K562 (cell line): ENCODE results near the gene MVD. TPM values are rescaled to one million over a fixed set of nuclear protein-coding genes. Genes with fewer than 3 reads are reported as not detected.

ENCODE experiments used
- ATAC-seq: fragments of 200-7000 bp; cut with Tn5 transposase; 3 replicates; pipeline ENCODE4 v1.9.1; 2020; ENCODE audit warnings: moderate library complexity
- BruUV-seq: library from RNA; stranded (reverse); fragments of 400-500 nt; replicated peaks from 2 replicates; lab custom pipeline; 2021; lab: Mats Ljungman, UMichigan
- CTCF ChIA-PET: fragments of 300-600 bp; formaldehyde crosslinking; extraction: SDS; loops from one replicate; lab custom pipeline; 2021; ENCODE audit warnings: low intra/inter-chr PET ratio; lab: Yijun Ruan, JAX
- POLR2A ChIA-PET: fragments of 300-600, 350-650 bp; sonication (Branson Sonifier 250); formaldehyde crosslinking; extraction: SDS; loops from one replicate; lab custom pipeline; 2021; ENCODE audit warnings: antibody characterized with exemption, inconsistent platforms; lab: Yijun Ruan, JAX
- DNase-seq, 4 experiments: peaks; one replicate each; pipeline versions ENCODE4 v3.0.0 to v3.0.0-alpha.2; 2011 to 2018; ENCODE audit warnings: low spot score in 3 of 4, mixed read lengths in 3 of 4; ENCODE audit errors: extremely low read depth in 1 of 4
- FAIRE-seq: peaks from 2 replicates; lab custom pipeline; 2011; peaks lifted over from hg19 to GRCh38; lab: Jason Lieb, UNC
- H2AFZ ChIP-seq: 2 replicates; pipeline ENCODE4 v1.6.0; 2011; ENCODE audit warnings: low read depth, low read length, control low read depth, inconsistent platforms
- H3K27ac ChIP-seq: fragments of 200-600 bp; 3 replicates; pipeline ENCODE4 v1.8.0; 2011; ENCODE audit warnings: low read depth, mild to moderate bottlenecking, control low read depth, inconsistent platforms, low read length, moderate library complexity, mixed read lengths; ENCODE audit errors: extremely low read depth
- H3K27me3 ChIP-seq, 2 experiments: fragments of 300-600 bp in 1 of 2; 2 replicates in 1 of 2; 3 replicates in 1 of 2; pipeline versions ENCODE4 v1.6.0 to v1.8.0; 2011; ENCODE audit warnings: inconsistent platforms in 2 of 2, low read length in 2 of 2, mild to moderate bottlenecking in 1 of 2, mixed read lengths in 1 of 2, moderate library complexity in 1 of 2; ENCODE audit not compliant: control insufficient read depth in 2 of 2, insufficient read depth in 2 of 2
- H3K36me3 ChIP-seq: fragments of 300-600 bp; 3 replicates; pipeline ENCODE4 v1.8.0; 2011; ENCODE audit warnings: mild to moderate bottlenecking, low read length, inconsistent platforms; ENCODE audit not compliant: control insufficient read depth, insufficient read depth
- H3K4me1 ChIP-seq, 2 experiments: fragments of 200-600 bp in 1 of 2; replicated peaks in 1 of 2; 2 replicates in 1 of 2; 3 replicates in 1 of 2; pipeline versions ENCODE4 v1.5.1 to v1.8.0; 2011; ENCODE audit warnings: inconsistent platforms in 2 of 2, low read length in 2 of 2, mild to moderate bottlenecking in 1 of 2, mixed read lengths in 1 of 2, moderate library complexity in 1 of 2; ENCODE audit not compliant: control insufficient read depth in 2 of 2, insufficient read depth in 2 of 2
- H3K4me2 ChIP-seq: 2 replicates; pipeline ENCODE4 v1.6.1; 2011; ENCODE audit warnings: low read length, control low read depth, inconsistent platforms, mixed read lengths; ENCODE audit not compliant: insufficient read depth
- H3K4me3 ChIP-seq: fragments of 200-600 bp; sonication (generic), shearing (Covaris generic); 2 replicates; pipeline ENCODE4 v1.5.1; 2016; ENCODE audit warnings: control low read depth, inconsistent platforms
- H3K79me2 ChIP-seq: fragments of 200-600 bp; 3 replicates; pipeline ENCODE4 v1.8.0; 2011; ENCODE audit warnings: low read length, inconsistent platforms; ENCODE audit not compliant: control insufficient read depth, insufficient read depth
- H3K9ac ChIP-seq, 2 experiments: 2 replicates each; pipeline versions ENCODE4 v1.6.0 to v1.6.1; 2011; ENCODE audit warnings: low read depth in 2 of 2, low read length in 2 of 2, control low read depth in 1 of 2, inconsistent platforms in 1 of 2, mild to moderate bottlenecking in 1 of 2, mixed read lengths in 1 of 2; ENCODE audit not compliant: insufficient read depth in 1 of 2
- H3K9me1 ChIP-seq: one replicate; pipeline ENCODE4 v1.6.0; 2011; ENCODE audit warnings: inconsistent platforms, mild to moderate bottlenecking, low read length, moderate library complexity; ENCODE audit not compliant: control insufficient read depth, insufficient read depth
- H3K9me3 ChIP-seq: replicated peaks from 2 replicates; pipeline ENCODE4 v1.5.1; 2011; ENCODE audit warnings: low read depth, low read length, inconsistent platforms; ENCODE audit not compliant: control insufficient read depth, insufficient read depth
- H4K20me1 ChIP-seq: replicated peaks from 2 replicates; pipeline ENCODE4 v1.6.1; 2011; ENCODE audit warnings: low read length, inconsistent platforms, mixed read lengths; ENCODE audit not compliant: control insufficient read depth, insufficient read depth
- ADNP ChIP-seq: fragments of 200-800 bp; sonication (Bioruptor generic); IDR thresholded peaks from 2 replicates; pipeline ENCODE4 v1.6.1; 2016; ENCODE audit warnings: missing genetic modification characterization, missing compliant biosample characterization
- FOXP1 ChIP-seq: sonication (generic); formaldehyde crosslinking; IDR thresholded peaks from 2 replicates; pipeline ENCODE4 v1.8.0; 2022; ENCODE audit warnings: mild to moderate bottlenecking, missing genetic modification reagents
- JUND ChIP-seq, 2 experiments: IDR thresholded peaks; 2 replicates in 1 of 2; 3 replicates in 1 of 2; pipeline ENCODE4 v1.6.1; 2011; ENCODE audit warnings: borderline replicate concordance in 2 of 2, low read depth in 2 of 2, low read length in 2 of 2, improper control_type of control experiment in 1 of 2, missing biosample characterization in 1 of 2, missing genetic modification characterization in 1 of 2, missing genetic modification reagents in 1 of 2
- KAT8 ChIP-seq: fragments of 450-650 bp; IDR thresholded peaks from 2 replicates; pipeline ENCODE4 v1.6.1; 2016; ENCODE audit warnings: low read depth, mild to moderate bottlenecking
- PHB2 ChIP-seq: fragments of 450-650 bp; IDR thresholded peaks from 2 replicates; pipeline ENCODE4 v1.6.1; 2017; ENCODE audit warnings: low read depth
- RB1 ChIP-seq: fragments of 450-650 bp; IDR thresholded peaks from 2 replicates; pipeline ENCODE4 v1.6.1; 2017; ENCODE audit warnings: low read depth, mild to moderate bottlenecking
- ZNF24 ChIP-seq: fragments of 450-650 bp; IDR thresholded peaks from 2 replicates; pipeline ENCODE4 v1.6.1; 2016
- ZNF408 ChIP-seq: fragments of 250-450 bp; sonication (Bioruptor Pico); IDR thresholded peaks from 2 replicates; pipeline ENCODE4 v1.4.0; 2020; ENCODE audit warnings: low read depth, mild to moderate bottlenecking, moderate library complexity
- ZNF780A ChIP-seq: fragments of 250-450 bp; sonication (Bioruptor Pico); IDR thresholded peaks from 2 replicates; pipeline ENCODE4 v1.5.0; 2021; ENCODE audit warnings: mild to moderate bottlenecking
- WGBS: fragments of 100-300 bp; shearing (Covaris generic); methylation state at CpG from one replicate; pipeline ENCODE4 v1.1.6; 2016; ENCODE audit warnings: low coverage, mixed read lengths; ENCODE audit not compliant: insufficient coverage; ENCODE audit errors: missing lambda C conversion rate; 5-methylcytosine and 5-hydroxymethylcytosine counted together
- in situ Hi-C: fragments of 300-500 bp; cut with MboI; formaldehyde crosslinking; loops from 4 replicates; pipeline ENCODE4 v1.15.0; 2018; ENCODE audit warnings: inconsistent platforms, mixed read lengths
- intact Hi-C: fragments of 100-400 bp; cut with micrococcal nuclease; formaldehyde crosslinking; loops from 2 replicates; pipeline ENCODE4 v1.14.2; 2022
- polyA plus RNA-seq, 8 experiments: library from polyadenylated mRNA; depleted of rRNA in 4 of 8; stranded (reverse) in 5 of 8; unstranded in 3 of 8; fragments of >200 nt; fragmentation: Nextera tagmentation in 2 of 8; fragmentation: Illumina TruSeq in 1 of 8; extraction: Ambion mirVana in 2 of 8; extraction: Trizol in 1 of 8; gene quantifications; 2 replicates each; pipeline versions ENCODE4 v1.2.1 to v1.2.3, GENCODE V29; 2011 to 2014; ENCODE audit warnings: inconsistent platforms in 1 of 8, missing spikeins in 1 of 8
- total RNA-seq, 7 experiments: library from RNA; depleted of rRNA in 6 of 7; stranded (reverse); fragments of >200 nt in 6 of 7; fragmentation: Illumina TruSeq in 2 of 7; extraction: Trizol in 2 of 7; gene quantifications; 2 replicates each; pipeline versions ENCODE4 v1.2.1 to v1.2.3, GENCODE V29; 2011 to 2021; ENCODE audit warnings: low replicate concordance in 1 of 7
- TF ChIP-seq, protein P1 (sequence below): fragments of 450-650 bp; formaldehyde crosslinking; IDR thresholded peaks from 2 replicates; pipeline ENCODE4 v1.4.0; 2020; ENCODE audit warnings: mild to moderate bottlenecking, moderate library complexity
- TF ChIP-seq, protein P2 (sequence below), 2 experiments: IDR thresholded peaks in 1 of 2; conservative IDR thresholded peaks in 1 of 2; 2 replicates each; pipeline ENCODE4 v1.6.1; 2016; ENCODE audit warnings: low read depth in 2 of 2, mild to moderate bottlenecking in 1 of 2, missing compliant biosample characterization in 1 of 2, missing genetic modification characterization in 1 of 2, moderate library complexity in 1 of 2

Gene MVD
- total and polyA plus RNA-seq, 9 of the 15 experiments (the other 6 are each of a cell fraction or from before 2014, with no cell fraction given) = 12.2 to 141 (median 45.3) TPM

GRCh38 chr16:88706965-88707826 lies 44.3 kb upstream of the MVD start (continued):
- TF ChIP-seq, protein P1, sequence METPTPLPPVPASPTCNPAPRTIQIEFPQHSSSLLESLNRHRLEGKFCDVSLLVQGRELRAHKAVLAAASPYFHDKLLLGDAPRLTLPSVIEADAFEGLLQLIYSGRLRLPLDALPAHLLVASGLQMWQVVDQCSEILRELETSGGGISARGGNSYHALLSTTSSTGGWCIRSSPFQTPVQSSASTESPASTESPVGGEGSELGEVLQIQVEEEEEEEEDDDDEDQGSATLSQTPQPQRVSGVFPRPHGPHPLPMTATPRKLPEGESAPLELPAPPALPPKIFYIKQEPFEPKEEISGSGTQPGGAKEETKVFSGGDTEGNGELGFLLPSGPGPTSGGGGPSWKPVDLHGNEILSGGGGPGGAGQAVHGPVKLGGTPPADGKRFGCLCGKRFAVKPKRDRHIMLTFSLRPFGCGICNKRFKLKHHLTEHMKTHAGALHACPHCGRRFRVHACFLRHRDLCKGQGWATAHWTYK = no peak
- TF ChIP-seq FOXP1 (CRISPR knock-in tag) = 0 out of 2 replicates have a peak, but pooled peaks have one; percentile 52

- Histone ChIP-seq H3K4me2 (peak within 1 kb of the TSS; percentile 90), H3K9me3 (no peaks in the 10 kb centered on the region), H3K27me3 (no peaks in the 10 kb centered on the region), H3K4me1 (peaks cover 13 to 77% of the 10 kb centered on the region in 2 experiments), H3K9ac (peak within 1 kb of the TSS; percentile 86 to 99), H3K79me2 (peaks cover 89% of the 10 kb centered on the region), H3K9me1 (peaks cover 3% of the 10 kb centered on the region), H3K36me3 (peaks cover 59% of the 10 kb centered on the region; the same call in 2 of the 3 replicates), H3K27ac (peak within 1 kb of the TSS; percentile 70), H4K20me1 (peaks cover 14% of the 10 kb centered on the region; the same call in 1 of the 2 replicates), H3K4me3 (peak within 1 kb of the TSS; percentile 98), H2AFZ (peak within 1 kb of the TSS; percentile 77)
- WGBS = under 1% methylated on average over 76 of the region's 86 CpGs
- FAIRE-seq (peak; percentile 88), DNase-seq (peak; percentile 96 to 97 (median 97)), ATAC-seq (peak; percentile 86)
- POLR2A ChIA-PET = interaction anchor here (0.6 to 2.2 kb wide), 7 partner anchors 8 to 98 kb away, joined by 3 to 12 read pairs (median 5); no protein-coding TSS in a partner anchor
- CTCF ChIA-PET = no interaction called here
- TSS peak; percentile 67 for BruUV-seq
- intact Hi-C loops = loop anchor here (5.0 kb wide), 1 partner anchor 44 kb away; the partner anchor contains the start of gene MVD
- in situ Hi-C loops = no loop called here
- TF ChIP-seq ADNP (tag) (no peak), JUND (IDR thresholded peaks at IDR 0.05; ENCODE audit: borderline replicate concordance, low read depth, low read length) (peak; percentile 95), JUND (tag; IDR thresholded peaks at IDR 0.05; ENCODE audit: borderline replicate concordance, low read depth, low read length) (peak; percentile 82; the same call in 2 of the 3 replicates), ZNF24 (peak; percentile 35; the same call in 1 of the 2 replicates), PHB2 (no peak), RB1 (peak; percentile 98), KAT8 (no peak), ZNF408 (no peak), ZNF780A (CRISPR knock-in tag) (no peak)
- TF ChIP-seq, protein P2, sequence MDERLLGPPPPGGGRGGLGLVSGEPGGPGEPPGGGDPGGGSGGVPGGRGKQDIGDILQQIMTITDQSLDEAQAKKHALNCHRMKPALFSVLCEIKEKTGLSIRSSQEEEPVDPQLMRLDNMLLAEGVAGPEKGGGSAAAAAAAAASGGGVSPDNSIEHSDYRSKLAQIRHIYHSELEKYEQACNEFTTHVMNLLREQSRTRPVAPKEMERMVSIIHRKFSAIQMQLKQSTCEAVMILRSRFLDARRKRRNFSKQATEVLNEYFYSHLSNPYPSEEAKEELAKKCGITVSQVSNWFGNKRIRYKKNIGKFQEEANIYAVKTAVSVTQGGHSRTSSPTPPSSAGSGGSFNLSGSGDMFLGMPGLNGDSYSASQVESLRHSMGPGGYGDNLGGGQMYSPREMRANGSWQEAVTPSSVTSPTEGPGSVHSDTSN (CRISPR knock-in tag; IDR thresholded peaks at IDR 0.05; ENCODE audit: low read depth) = no peak
- TF ChIP-seq, protein P2 (tag; conservative IDR thresholded peaks at IDR 0.05; ENCODE audit: low read depth) = no peak
Measured at GRCh38 chr16:88706229-88706964, 43.5 kb upstream of the MVD start, which contains the start of the genes CTU2 and RNF166. Gene CTU2 (plus strand): TSS chr16:88706503. CDS start chr16:88706531, 28 bp downstream. Gene RNF166 (minus strand): TSS chr16:88706408. CDS start chr16:88706325, 83 bp downstream.
